AG04450 (cell line): ENCODE data around the gene UBE2K. TPM values are rescaled to one million over a fixed set of nuclear protein-coding genes. Genes with fewer than 3 reads are reported as not detected.
"Not testable (repeated sequence)": the region's sequence is repeated elsewhere in the genome, so short reads cannot be mapped to it uniquely, and the experiment has no call there.

Experiments used
- CTCF ChIA-PET: fragments of 300-600, 350-600 bp; formaldehyde crosslinking; extraction: SDS; loops from one replicate; lab custom pipeline; 2022; ENCODE audit warnings: antibody characterized with exemption, inconsistent platforms; lab: Charles Lee
- POLR2A ChIA-PET: fragments of 350-600 bp; formaldehyde crosslinking; extraction: SDS; loops from one replicate; lab custom pipeline; 2021; ENCODE audit warnings: antibody characterized with exemption, inconsistent platforms; lab: Yijun Ruan, JAX
- DNase-seq: peaks from one replicate; pipeline ENCODE4 v3.0.0-alpha.2; 2011; ENCODE audit warnings: low read depth, low spot score
- H3K27ac ChIP-seq: one replicate; pipeline ENCODE4 v1.5.1; 2012; ENCODE audit warnings: low read depth, low read length, control low read depth
- H3K27me3 ChIP-seq: one replicate; pipeline ENCODE4 v1.6.0; 2012; ENCODE audit warnings: low read length; ENCODE audit not compliant: control insufficient read depth, insufficient read depth
- H3K4me3 ChIP-seq: 2 replicates; pipeline ENCODE4 v1.5.1; 2011; ENCODE audit warnings: mild to moderate bottlenecking, low read depth, low read length, control low read depth
- H3K9me3 ChIP-seq: 2 replicates; pipeline ENCODE4 v1.5.1; 2012; ENCODE audit warnings: low read length; ENCODE audit not compliant: control insufficient read depth, insufficient read depth
- polyA plus RNA-seq: library from polyadenylated mRNA; depleted of rRNA; stranded (reverse); fragments of >200 nt; gene quantifications from 2 replicates; pipeline ENCODE4 v1.2.3, GENCODE V29; 2011
- TF ChIP-seq, protein P1 (sequence below): IDR thresholded peaks from 2 replicates; pipeline ENCODE4 v1.5.1; 2011; ENCODE audit warnings: low read depth, low read length, control low read depth, inconsistent platforms

UBE2K gene
- polyA plus RNA-seq, 1 experiment, result 101 TPM

DNA sequence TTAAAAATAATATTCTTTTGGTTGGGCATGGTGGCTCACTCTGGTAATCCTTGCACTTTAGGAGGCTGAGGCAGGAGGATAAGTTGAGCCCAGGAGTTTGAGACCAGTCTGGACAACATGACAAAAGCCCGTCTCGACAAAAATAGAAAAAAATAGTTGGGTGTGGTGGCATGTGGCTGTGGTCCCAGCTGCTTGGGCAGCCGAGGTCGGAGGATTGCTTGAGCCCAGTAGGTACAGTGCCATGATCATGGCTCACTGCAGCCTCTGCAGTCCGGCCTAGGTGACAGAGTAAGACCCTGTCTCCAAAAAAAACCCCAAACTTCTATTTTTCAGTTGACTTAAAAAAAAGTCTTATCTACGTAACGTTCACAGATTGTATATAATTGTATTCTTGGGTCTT lies 23.9 kb downstream of the UBE2K start:
- no peak for DNase-seq
- H3K27me3 ChIP-seq, result no peaks in the 10 kb centered on the region
- H3K9me3 ChIP-seq, result no peaks in the 10 kb centered on the region; the same call in 1 of the 2 replicates
- CTCF ChIA-PET, result no interaction called here
- no peak overlapping the region for H3K27ac ChIP-seq
- TF ChIP-seq, protein P1, sequence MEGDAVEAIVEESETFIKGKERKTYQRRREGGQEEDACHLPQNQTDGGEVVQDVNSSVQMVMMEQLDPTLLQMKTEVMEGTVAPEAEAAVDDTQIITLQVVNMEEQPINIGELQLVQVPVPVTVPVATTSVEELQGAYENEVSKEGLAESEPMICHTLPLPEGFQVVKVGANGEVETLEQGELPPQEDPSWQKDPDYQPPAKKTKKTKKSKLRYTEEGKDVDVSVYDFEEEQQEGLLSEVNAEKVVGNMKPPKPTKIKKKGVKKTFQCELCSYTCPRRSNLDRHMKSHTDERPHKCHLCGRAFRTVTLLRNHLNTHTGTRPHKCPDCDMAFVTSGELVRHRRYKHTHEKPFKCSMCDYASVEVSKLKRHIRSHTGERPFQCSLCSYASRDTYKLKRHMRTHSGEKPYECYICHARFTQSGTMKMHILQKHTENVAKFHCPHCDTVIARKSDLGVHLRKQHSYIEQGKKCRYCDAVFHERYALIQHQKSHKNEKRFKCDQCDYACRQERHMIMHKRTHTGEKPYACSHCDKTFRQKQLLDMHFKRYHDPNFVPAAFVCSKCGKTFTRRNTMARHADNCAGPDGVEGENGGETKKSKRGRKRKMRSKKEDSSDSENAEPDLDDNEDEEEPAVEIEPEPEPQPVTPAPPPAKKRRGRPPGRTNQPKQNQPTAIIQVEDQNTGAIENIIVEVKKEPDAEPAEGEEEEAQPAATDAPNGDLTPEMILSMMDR, result no peak
- POLR2A ChIA-PET, result no interaction called here
- H3K4me3 ChIP-seq, result no peak overlapping the region

DNA sequence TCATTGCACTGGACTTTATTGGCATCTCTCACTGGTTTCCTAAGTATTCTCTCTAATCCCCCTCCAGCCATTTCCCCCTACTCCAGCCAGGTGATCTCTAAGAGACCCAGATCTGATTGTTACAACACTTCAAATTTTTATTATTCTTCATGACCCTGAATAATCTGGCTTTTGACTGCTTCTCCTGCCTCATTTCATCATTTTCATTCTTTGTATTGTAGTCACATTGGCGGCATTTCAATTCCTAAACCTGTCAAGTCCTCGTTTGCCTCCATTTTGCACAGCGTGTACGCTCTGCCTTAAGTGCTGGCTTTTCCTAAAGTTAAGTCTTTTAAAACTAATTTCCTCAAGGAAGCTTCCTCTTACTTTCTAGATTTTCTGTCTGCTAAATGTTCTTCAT lies 31.6 kb downstream of the UBE2K start:
- TF ChIP-seq, protein P1, result no peak
- no peaks in the 10 kb centered on the region; the same call in 1 of the 2 replicates for H3K9me3 ChIP-seq
- no peak overlapping the region for H3K4me3 ChIP-seq
- H3K27me3 ChIP-seq, result no peaks in the 10 kb centered on the region
- no peak for DNase-seq
- CTCF ChIA-PET, result no interaction called here
- POLR2A ChIA-PET, result interaction anchor here (0.7 kb wide), 1 partner anchor 588 kb away, joined by 6 read pairs; no protein-coding TSS in a partner anchor
- H3K27ac ChIP-seq, result no peak overlapping the region

DNA sequence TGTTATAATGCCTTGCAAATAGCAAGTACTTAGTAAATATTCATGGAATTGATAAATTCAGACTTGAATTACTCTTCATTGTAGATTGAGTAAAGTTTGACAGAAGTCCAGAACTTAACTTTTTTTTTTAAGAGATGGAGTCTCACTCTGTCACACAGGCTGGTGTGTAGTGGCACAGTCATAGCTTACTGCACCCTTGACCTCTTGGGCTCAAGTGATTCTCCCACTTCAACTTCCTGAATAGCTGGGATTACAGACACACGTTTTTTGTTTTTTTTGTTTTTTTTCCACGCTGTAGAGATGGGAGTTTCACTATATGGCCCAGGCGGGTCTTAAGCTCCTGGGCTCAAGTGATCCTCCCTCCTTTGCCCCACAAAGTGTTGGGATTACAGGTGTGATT lies 32.1 kb downstream of the UBE2K start:
- no peaks in the 10 kb centered on the region for H3K27me3 ChIP-seq
- H3K27ac ChIP-seq, result no peak overlapping the region
- TF ChIP-seq, protein P1, result no peak
- CTCF ChIA-PET, result no interaction called here
- DNase-seq, result no peak
- POLR2A ChIA-PET, result interaction anchor here (0.6 kb wide), 1 partner anchor 18 kb away, joined by 3 read pairs; no protein-coding TSS in a partner anchor
- no peaks in the 10 kb centered on the region; the same call in 1 of the 2 replicates for H3K9me3 ChIP-seq
- no peak overlapping the region for H3K4me3 ChIP-seq

DNA sequence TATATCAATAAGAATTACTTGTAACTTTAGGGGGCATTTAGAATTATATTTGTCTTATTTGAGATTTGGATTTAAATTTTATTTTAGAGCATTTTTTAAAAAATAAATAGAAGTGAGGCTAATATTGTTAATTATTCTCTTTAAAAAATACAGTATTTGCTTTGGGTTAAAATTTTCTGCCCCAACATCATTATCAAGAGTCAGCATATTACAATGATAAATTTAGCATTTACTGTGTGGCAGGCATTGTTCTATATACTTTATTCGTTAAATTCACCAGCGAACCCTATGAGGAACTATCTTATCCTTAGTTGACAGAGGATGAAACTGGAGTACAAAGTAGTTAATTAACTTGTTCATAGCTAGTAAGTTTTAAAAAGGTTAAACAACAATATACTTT lies 34.0 kb downstream of the UBE2K start:
- CTCF ChIA-PET, result interaction anchor here (0.6 to 1.6 kb wide), 4 partner anchors 16 to 246 kb away, joined by 4 to 9 read pairs (median 5); no protein-coding TSS in a partner anchor
- TF ChIP-seq, protein P1, result no peak
- POLR2A ChIA-PET, result interaction anchor here (0.6 kb wide), 3 partner anchors 71 to 121 kb away, joined by 3 to 6 read pairs (median 4); no protein-coding TSS in a partner anchor

DNA sequence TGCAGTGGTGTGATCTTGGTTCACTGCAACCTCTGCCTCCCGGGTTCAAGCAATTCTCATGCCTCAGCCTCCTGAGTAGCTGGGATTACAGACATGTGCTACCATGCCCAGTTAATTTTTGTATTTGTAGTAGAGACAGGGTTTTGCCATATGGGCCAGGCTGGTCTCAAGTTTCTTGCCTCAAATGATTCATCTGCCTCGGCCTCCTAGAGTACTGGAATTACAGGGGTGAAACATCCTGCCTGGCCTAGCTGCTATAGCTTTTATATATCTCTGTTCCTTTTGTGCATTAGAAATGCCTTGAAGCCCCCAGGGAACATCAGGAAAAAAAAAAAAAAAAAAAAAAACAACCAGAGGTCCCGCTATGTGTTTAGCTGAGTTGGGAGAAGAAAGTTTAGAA lies 34.8 kb downstream of the UBE2K start:
- Histone ChIP-seq H3K27me3 (no peaks in the 10 kb centered on the region), H3K4me3 (no peak overlapping the region), H3K27ac (no peak overlapping the region), H3K9me3 (no peaks in the 10 kb centered on the region; the same call in 1 of the 2 replicates)
- TF ChIP-seq, protein P1, result no peak
- DNase-seq, result peak; percentile 66
- ChIA-PET POLR2A (interaction anchor here (0.6 to 1.1 kb wide), 8 partner anchors 9 to 640 kb away, joined by 3 to 11 read pairs (median 4); partner anchors contain the start of gene UGDH), CTCF (interaction anchor here (0.6 to 1.6 kb wide), 8 partner anchors 22 to 263 kb away, joined by 3 to 9 read pairs (median 4); no protein-coding TSS in a partner anchor)

More for the DNA sequence above, 34.0 kb downstream of the UBE2K start:
- H3K27ac ChIP-seq, result no peak overlapping the region
- DNase-seq, result no peak
- no peaks in the 10 kb centered on the region; the same call in 1 of the 2 replicates for H3K9me3 ChIP-seq
- no peaks in the 10 kb centered on the region for H3K27me3 ChIP-seq
- H3K4me3 ChIP-seq, result no peak overlapping the region

DNA sequence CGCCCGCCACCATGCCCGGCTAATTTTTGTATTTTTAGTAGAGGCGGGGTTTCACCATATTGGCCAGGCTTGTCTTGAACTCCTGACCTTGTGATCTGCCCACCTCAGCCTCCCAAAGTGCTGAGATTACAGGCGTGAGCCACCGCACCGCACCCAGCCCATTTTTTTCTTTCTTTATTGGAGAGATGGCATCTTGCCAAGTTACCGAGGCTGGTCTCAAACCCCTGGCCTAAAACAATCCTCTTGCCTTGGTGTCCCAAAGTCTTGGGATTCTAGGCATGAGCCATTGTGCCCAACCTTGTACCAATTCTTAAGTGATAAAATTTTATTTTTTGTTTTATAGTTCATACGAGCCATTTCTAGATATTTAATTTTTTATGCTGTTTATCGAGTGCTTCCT lies 41.7 kb downstream of the UBE2K start:
- H3K9me3 ChIP-seq, H3K4me3 ChIP-seq, POLR2A ChIA-PET, H3K27me3 ChIP-seq, H3K27ac ChIP-seq, DNase-seq: not testable (repeated sequence)
- CTCF ChIA-PET, result interaction anchor here (0.7 kb wide), 2 partner anchors 17 to 44 kb away, joined by 3 read pairs; no protein-coding TSS in a partner anchor
